ENCODE results near the gene DUSP7. TPM values are rescaled to one million over a fixed set of nuclear protein-coding genes. Genes with fewer than 3 reads are reported as not detected.

DUSP7 gene
- total RNA-seq, 1 experiment from 2014 or later = 13.1 TPM

- intact Hi-C loops (cut with micrococcal nuclease; ENCODE audit: unreplicated experiment) (no loop called here), in situ Hi-C loops (cut with HindIII; ENCODE audit: low pct_unique_long_range_greater_than_20kb, low sequenced_read_pairs) (loop anchor here (10.0 kb wide), 1 partner anchor 125 kb away; no protein-coding TSS in a partner anchor)
- no peaks in the 10 kb centered on the region for H3K9me3 ChIP-seq (ENCODE audit: control insufficient read depth, insufficient read depth, low read depth, low read length)
- TF ChIP-seq TCF7L2 (IDR thresholded peaks at IDR 0.05; ENCODE audit: low read depth, low read length) (no peak), SIN3A (IDR thresholded peaks at IDR 0.05; ENCODE audit: borderline replicate concordance, insufficient read depth, low read depth, low read length) (no peak), CTCF (IDR thresholded peaks at IDR 0.05) (no peak)
- BruUV-seq (replicated peaks) = no TSS peak
- ChIA-PET CTCF (interaction anchor here (1.0 kb wide), 1 partner anchor 26 kb away, joined by 3 read pairs; no protein-coding TSS in a partner anchor), POLR2A (no interaction called here)
- ATAC-seq (no peak), DNase-seq (ENCODE audit: low read depth, low spot score) (no peak)
- no peak overlapping the region for H3K4me3 ChIP-seq (ENCODE audit: low read depth in 2 of 2, low read length in 2 of 2)
- no peaks in the 10 kb centered on the region for H3K27me3 ChIP-seq (ENCODE audit: control insufficient read depth, insufficient read depth, low read length)
- no peaks in the 10 kb centered on the region for H3K4me1 ChIP-seq (ENCODE audit: control insufficient read depth, insufficient read depth, low read length)
- no peak overlapping the region for H3K27ac ChIP-seq (ENCODE audit: low read length)
- H3K36me3 ChIP-seq (ENCODE audit: control insufficient read depth, insufficient read depth, low read length) = no peaks in the 10 kb centered on the region
These were observed 16.5 kb downstream of the DUSP7 start for GRCh38 chr3:52039846-52040245.

- no peaks in the 10 kb centered on the region for H3K27me3 ChIP-seq (ENCODE audit: control insufficient read depth, insufficient read depth, low read length)
- BruUV-seq (replicated peaks) = no TSS peak
- no peaks in the 10 kb centered on the region for H3K4me1 ChIP-seq (ENCODE audit: control insufficient read depth, insufficient read depth, low read length)
- TF ChIP-seq TCF7L2 (IDR thresholded peaks at IDR 0.05; ENCODE audit: low read depth, low read length) (no peak), POLR2AphosphoS5 (IDR thresholded peaks at IDR 0.05; ENCODE audit: low read depth, low read length) (no peak), CTCF (IDR thresholded peaks at IDR 0.05) (no peak), SIN3A (IDR thresholded peaks at IDR 0.05; ENCODE audit: borderline replicate concordance, insufficient read depth, low read depth, low read length) (no peak), REST (IDR thresholded peaks at IDR 0.05; ENCODE audit: insufficient read depth in 1 of 2, low read depth in 2 of 2, low read length in 1 of 2) (no peak)
- no peak for DNase-seq (ENCODE audit: low read depth, low spot score)
- no peaks in the 10 kb centered on the region for H3K9me3 ChIP-seq (ENCODE audit: control insufficient read depth, insufficient read depth, low read depth, low read length)
- no peaks in the 10 kb centered on the region for H3K36me3 ChIP-seq (ENCODE audit: control insufficient read depth, insufficient read depth, low read length)
- CTCF ChIA-PET = no interaction called here
- in situ Hi-C loops (cut with HindIII; ENCODE audit: low pct_unique_long_range_greater_than_20kb, low sequenced_read_pairs) = no loop called here
- H3K4me3 ChIP-seq (ENCODE audit: low read depth in 2 of 2, low read length in 2 of 2) = no peak overlapping the region
- intact Hi-C loops (cut with micrococcal nuclease; ENCODE audit: unreplicated experiment) = no loop called here
- no peak overlapping the region for H3K27ac ChIP-seq (ENCODE audit: low read length)
- ATAC-seq = no peak
- POLR2A ChIA-PET = no interaction called here
These were observed 16.9 kb downstream of the DUSP7 start for GRCh38 chr3:52039426-52039825.
